Dermis blood vessel endothelial cell (primary cell): ENCODE results near the gene IL20. TPM values are rescaled to one million over a fixed set of nuclear protein-coding genes. Genes with fewer than 3 reads are reported as not detected.

Experiments
- DNase-seq: peaks from one replicate; pipeline ENCODE4 v3.0.0; 2010
- total RNA-seq: library from RNA; depleted of rRNA; stranded (reverse); fragments of >200 nt; gene quantifications from 2 replicates; pipeline ENCODE4 v1.2.3, GENCODE V29; 2014

Gene IL20, protein sequence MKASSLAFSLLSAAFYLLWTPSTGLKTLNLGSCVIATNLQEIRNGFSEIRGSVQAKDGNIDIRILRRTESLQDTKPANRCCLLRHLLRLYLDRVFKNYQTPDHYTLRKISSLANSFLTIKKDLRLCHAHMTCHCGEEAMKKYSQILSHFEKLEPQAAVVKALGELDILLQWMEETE
- total RNA-seq, result not detected in 2 replicates

DNA sequence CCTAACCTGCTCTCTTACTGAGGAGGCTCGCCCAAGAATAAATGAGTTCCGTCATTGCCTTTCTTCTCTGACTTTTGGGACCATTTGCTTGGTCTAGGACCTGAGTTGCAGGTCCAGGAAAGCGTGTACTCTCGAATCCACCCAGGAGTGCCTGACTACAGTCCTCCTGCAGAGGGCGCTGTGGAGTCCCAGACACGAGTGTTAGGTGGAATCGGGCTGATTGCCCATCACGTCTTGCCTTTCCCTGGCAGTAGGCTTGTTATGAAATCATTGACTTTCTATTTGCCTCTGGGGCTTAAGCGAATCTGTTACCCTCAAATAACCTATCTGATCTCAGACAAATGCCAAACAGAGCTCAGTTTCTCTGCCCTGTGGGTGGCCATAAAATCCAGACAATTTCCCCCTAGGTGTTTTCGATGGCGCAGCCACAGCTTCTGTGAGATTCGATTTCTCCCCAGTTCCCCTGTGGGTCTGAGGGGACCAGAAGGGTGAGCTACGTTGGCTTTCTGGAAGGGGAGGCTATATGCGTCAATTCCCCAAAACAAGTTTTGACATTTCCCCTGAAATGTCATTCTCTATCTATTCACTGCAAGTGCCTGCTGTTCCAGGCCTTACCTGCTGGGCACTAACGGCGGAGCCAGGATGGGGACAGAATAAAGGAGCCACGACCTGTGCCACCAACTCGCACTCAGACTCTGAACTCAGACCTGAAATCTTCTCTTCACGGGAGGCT, at the start of gene IL20:
TSS of gene IL20 (plus strand) at position 685 of the 733 bp plus-strand sequence. CDS start 230 bp downstream, outside the sequence.
- peak; percentile 49 for DNase-seq

DNA sequence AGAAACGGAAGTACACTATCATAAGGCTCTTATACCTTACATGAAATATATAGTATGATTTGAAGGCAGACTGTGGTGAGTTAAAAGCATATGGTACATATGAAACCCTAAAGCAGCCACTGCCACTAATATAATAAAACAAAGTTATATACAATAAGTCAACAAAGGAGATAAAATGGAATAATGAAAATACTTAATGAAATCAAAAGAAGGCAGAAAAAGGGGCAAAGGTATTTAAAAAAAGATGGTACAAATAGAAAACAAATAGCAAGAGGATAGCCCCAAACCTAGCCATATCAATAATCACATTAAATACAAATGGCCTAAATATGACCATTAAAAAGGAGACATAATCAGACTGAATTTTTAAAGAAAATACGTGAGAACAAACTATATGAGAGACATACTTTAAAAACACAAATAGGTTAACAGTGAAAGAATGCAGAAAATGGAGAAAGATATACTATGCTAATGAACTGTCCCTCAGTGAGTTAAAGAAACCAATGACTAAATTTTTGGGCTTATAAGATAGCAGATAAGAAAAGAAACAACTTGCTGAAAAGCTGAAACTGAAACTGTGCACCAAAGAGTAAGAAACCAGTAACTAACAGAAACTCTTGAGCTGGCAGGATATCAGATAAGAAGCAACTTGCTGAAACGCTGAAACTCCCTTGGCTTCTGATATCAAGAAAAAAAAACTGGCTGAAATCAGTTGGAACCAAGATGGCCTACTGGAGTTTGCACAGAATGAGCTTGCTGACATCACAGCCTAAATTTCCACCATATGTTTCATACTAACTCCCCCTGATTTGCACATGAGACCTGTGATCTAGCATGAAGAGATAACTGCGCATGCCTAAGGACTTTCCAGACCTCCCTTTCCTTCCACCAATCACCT, 48.8 kb upstream of the IL20 start:
- no peak for DNase-seq

DNA sequence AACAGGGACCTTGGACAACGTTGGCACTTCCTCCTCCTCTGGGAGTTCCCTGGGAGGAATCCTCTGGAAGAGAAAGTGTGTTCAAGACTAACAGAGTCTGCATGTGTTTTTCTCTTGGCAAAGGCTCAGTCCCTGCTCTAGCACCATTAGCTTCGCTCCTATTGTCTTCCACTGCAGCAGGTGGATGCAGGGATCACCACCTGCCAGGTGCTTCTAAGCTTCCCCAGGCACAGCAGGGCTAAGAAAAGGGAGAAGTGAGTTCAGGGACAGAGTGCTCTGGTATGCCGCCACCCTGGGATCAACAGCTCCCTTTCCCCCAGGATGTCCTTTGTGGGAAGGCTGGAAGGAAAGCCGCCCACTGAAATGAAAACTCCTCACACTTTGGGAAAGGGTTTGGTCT, 43.9 kb upstream of the IL20 start:
- DNase-seq, result no peak

GRCh38 chr1:206823727-206824126, 41.7 kb upstream of the IL20 start:
- DNase-seq, result no peak

DNA sequence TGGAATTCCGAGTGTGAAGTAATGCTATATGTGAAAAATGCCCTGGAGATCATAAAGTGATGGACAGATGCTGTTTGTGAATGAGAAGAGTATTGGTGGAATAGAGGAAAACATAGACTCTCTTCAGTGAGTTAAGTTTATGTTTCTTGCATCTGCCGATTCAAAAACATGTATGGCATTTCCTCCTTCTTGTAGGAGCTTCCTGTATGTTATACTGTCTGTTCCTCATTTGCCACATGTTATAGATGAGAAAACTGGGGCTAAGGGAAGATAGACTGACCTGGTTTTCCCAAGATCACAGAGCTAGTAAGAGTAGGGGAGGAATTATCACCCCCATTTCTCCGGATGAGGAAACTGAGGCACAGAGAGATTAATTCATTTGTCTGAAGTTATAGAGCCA, 41.1 kb upstream of the IL20 start:
- peak; percentile 31 for DNase-seq

- no peak for DNase-seq
Measured at GRCh38 chr1:206826394-206826793, 39.0 kb upstream of the IL20 start.

GRCh38 chr1:206828061-206828460, 37.4 kb upstream of the IL20 start:
- no peak for DNase-seq

- DNase-seq, result no peak
Measured at GRCh38 chr1:206828765-206829164, 36.7 kb upstream of the IL20 start.

GRCh38 chr1:206829282-206829681, 36.1 kb upstream of the IL20 start:
- DNase-seq, result no peak

DNA sequence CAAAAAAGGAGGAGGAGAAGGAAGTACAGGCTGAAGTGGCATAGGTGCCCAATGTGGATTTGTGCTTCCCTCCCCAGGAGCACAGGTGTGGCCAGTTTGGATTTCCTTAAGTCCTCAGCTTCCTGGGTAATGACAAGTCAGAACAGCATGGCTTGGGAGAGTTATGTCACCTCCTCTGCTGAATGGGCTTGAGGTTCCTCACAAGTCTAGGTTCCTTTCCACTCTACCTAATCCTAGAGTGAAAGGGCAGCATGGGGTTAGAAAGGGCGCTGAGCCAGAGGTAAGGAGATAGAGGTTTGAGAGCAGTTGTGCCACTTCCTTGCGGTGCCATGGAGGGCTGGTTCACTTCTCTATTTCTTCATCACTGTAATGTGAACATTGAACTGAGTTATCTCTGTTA, 35.5 kb upstream of the IL20 start:
- no peak for DNase-seq

DNA sequence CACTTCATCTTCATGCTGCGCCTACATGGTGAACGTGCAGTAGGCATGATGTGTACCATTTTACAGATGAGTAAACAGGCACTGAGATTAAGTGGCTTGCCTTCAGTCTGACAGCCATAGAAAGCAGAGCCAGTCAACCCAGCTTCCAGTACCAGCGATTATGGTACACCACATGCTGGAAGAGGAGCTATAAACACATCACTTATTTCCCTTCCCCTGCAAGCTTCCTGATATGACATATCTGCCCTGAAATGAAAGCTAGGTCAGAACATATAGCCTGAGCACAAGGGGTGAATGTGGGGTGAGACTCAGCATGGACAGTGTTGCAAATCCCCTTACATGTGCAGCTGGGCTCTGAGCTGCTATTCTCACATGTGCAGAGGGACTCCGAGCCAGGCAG, 33.8 kb upstream of the IL20 start:
- no peak for DNase-seq

DNA sequence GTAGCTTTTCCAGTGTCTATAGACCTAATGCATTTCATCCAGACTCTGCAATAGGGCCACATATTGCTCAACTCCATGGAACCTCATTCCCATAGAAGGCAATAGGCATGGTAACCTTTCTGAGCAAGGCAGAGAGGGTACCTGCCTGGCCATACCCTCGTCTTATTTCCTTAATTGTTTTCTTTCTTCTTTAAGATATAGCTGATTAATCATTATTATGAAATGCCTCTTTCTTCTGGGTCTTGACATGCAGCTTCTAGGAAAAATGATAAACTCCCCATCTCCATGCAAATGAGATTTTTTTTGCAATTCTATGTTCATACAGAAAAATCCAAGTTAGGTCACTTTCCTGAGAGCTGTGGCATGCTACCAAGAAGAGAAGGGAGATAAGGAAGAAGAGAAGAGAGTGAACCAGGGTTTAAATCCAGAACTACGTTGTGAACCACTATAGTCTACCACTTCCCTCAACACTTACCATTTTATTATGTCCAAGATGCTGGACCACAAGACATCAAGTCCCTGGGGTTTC, 33.0 kb upstream of the IL20 start:
- no peak for DNase-seq

DNA sequence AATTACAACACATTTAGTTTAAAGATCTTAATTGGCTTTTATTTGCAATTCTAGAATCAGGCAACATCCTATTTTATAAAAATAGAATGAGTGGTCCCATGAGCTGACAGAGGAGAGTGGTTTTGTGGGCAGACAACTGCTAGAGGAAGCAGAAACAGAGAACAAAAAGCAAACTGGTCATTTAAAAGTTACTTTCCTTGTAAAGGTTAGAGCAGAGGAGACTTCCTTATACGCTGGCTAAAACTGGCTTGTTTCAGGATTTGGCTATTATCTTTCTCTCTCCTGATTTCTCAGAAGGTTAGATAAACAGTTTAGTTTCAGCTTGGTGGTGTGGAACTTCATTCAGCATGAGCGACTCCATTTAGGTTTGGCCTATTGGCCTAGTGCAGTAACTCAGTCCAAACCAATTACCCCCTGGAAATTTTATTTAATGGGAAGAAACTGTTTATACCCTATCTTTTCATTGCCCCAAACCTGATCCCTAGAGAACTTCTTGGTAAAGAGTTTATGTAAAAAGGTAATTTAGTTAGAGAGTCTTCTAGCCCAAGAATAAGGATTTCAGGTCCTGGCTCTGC, 32.2 kb upstream of the IL20 start:
- DNase-seq, result no peak

DNA sequence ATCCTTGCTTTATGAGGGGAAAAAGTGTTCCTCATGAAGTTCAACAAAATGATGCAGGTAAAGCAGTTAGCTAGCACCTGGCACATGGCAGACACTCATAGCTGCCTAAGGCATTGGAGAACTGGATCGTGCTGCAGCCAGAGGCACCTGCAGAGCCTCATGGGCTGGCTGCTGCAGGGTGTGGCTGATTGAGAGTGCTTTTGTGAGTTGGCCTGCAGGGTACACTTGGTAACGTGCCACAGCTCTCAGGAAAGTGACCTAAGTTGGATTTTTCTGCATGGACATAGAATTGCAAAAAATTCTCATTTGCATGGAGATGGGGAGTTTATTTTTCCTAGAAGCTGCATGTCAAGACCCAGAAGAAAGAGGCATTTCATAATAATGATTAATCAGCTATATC, 31.6 kb upstream of the IL20 start:
- no peak for DNase-seq

GRCh38 chr1:206834217-206834616, 31.2 kb upstream of the IL20 start:
- DNase-seq, result no peak

DNA sequence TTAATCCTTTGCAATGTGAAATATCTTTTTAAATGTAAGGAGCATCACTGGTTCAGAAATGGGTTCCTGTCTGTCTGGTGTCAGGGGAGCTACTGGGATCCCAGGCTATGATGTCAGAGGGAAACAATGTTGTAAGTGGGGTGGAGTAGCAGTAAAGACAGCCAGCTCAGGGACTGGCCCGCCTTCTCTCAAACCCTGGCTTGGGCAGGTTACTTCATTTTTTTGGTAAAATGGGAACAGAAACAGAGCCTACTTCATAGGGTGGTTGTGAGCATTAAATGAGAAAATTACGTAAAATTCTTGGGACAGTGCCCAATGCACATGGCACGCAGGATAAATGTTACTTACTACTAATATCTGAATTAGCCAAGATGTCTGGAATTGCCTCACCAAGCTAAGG, 30.7 kb upstream of the IL20 start:
- DNase-seq, result no peak

DNA sequence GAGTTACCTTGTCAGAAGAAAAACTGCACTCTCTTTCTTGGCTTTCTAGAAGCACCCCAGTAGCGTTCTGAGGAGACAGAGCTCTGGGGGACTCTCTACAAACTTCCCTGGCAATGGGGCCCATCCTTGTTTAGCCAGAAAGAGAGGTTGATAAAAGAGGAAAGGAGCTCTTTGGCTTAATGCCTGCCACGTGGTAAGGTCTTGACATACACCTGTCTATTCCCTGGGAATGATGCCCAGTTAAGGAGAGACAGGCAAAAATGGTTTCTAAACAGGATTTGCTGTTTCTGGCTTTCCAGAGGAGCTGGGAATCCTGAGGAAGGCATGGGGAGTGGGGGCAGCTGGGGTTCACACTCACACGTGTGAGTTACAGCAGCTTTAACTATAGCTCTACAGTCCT, 30.2 kb upstream of the IL20 start:
- DNase-seq, result no peak

DNA sequence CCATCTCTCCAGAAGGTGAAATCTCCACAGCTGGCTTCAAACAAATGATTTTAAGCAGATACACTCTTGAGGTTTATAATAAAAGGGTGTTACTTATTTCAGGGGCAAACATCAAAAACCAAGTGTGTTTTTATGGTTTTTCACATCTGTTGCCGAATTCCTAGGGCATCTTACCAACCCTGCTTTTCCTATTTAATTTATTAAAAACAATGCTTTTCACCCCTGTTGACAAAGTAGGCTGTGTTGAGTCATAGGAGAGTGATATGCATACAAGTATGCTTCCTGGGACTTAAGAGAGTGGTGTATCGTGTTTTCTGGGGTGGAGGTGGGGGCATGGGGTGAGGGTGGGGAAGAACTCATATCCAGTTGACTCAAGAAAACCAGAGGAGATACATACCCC, 29.3 kb upstream of the IL20 start:
- no peak for DNase-seq

DNA sequence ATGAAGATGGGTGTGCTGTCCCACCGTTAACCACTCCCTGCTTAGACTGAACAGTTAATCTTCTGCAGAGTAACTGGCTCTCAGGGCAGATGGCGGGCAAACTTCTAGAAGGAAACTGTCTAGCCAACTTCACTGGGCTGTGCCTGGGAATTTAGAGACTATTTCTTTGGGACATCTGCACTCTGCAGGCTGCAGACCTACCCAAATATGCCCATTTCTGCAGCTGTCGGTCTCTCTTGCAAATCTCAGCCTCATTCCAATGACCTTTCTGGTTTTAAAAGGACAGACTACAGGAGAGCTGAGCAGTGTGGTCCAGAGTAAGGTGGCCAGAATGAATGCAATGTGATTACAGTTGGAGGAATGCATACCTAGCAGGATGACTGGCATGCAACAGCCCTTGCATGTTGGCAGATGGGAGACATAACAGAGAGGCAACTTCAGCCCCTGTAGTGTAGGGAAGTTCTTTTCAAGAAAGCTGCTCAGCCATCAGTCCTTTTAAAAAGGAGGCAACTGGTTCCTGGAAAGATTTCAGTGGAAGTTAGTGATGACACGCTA, 26.3 kb upstream of the IL20 start:
- no peak for DNase-seq

- DNase-seq, result peak; percentile 19
Measured at GRCh38 chr1:206839857-206840256, 25.6 kb upstream of the IL20 start.

GRCh38 chr1:206841609-206842323, 23.7 kb upstream of the IL20 start:
- DNase-seq, result no peak

- no peak for DNase-seq
Measured at GRCh38 chr1:206842854-206843253, 22.6 kb upstream of the IL20 start.
